ENCODE data around the gene MPL.

- TF ChIP-seq, protein P1, sequence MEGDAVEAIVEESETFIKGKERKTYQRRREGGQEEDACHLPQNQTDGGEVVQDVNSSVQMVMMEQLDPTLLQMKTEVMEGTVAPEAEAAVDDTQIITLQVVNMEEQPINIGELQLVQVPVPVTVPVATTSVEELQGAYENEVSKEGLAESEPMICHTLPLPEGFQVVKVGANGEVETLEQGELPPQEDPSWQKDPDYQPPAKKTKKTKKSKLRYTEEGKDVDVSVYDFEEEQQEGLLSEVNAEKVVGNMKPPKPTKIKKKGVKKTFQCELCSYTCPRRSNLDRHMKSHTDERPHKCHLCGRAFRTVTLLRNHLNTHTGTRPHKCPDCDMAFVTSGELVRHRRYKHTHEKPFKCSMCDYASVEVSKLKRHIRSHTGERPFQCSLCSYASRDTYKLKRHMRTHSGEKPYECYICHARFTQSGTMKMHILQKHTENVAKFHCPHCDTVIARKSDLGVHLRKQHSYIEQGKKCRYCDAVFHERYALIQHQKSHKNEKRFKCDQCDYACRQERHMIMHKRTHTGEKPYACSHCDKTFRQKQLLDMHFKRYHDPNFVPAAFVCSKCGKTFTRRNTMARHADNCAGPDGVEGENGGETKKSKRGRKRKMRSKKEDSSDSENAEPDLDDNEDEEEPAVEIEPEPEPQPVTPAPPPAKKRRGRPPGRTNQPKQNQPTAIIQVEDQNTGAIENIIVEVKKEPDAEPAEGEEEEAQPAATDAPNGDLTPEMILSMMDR (IDR thresholded peaks at IDR 0.05; ENCODE audit: insufficient read depth, low read length, poor library complexity, severe bottlenecking): no peak
- no peak for TF ChIP-seq EZH2phosphoT487 (conservative IDR thresholded peaks at IDR 0.05; ENCODE audit: low read length)
Measured at GRCh38 chr1:43288785-43289706, 48.6 kb upstream of the MPL start.

Measured in SU-DHL-6 (cell line).